GM18508 (cell line): ENCODE measurements around the gene SBNO2.
"Not testable (repeated sequence)": the region's sequence is repeated elsewhere in the genome, so short reads cannot be mapped to it uniquely, and the experiment has no call there.

Experiments
- ATAC-seq: cut with Tn5 transposase; IDR thresholded peaks from one replicate; pipeline ENCODE4 v1.9.1; 2021; ENCODE audit warnings: moderate number of reproducible peaks; ENCODE audit not compliant: insufficient read depth, unreplicated experiment

The SBNO2 gene

DNA sequence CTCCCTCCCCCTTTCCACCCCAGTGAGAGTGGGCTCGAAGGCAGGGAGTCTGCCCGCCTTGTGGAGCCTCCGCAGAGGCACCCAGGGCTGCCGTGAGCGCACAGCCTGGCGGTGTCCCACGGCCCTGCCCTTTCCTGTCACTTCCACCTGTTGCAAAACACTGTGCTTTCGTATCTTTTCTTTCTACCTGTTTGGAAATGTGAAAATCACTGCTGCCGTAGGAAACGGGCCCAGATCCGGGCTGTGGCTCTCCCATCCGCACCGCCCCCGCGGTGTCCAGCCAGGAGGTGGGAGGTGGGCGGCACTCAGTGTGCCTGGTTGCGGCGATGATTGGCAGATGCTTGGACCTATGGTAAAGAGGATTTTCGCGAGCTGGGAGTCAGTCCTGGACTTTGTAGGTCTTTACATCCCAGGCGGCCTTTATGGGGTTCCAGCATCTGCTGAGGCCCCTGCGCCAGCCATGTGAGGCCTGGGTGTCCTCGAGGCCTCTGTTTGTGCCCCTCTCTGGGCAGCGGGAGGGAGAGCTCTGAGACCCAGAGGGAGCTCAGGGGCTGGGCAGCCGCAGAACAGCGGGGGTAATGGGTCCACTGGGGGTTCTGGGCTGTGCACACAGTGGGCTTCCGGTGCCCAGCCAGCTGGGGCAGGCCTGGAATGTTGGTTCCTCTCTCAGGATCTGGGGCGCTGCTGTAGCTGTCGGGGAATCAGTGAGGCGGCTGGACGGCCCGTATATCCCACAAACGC lies 37.6 kb upstream of the SBNO2 start:
- ATAC-seq = no peak

DNA sequence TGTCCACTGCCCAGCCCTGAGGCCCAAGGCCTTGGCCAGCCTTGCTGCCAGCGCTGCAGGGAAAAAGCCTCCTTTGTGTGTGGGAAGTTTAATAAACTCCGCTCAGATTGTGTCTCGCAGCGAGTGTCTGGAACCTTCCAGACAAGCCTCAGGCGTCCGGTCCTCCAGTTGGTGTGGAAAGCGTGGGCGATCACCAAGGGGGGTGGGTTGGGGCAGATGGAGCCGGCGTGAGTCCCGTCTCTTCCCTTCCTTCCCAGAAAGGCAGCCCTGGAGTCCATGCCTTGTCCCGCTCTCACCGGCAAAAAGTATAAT lies 36.1 kb upstream of the SBNO2 start:
- no peak for ATAC-seq

DNA sequence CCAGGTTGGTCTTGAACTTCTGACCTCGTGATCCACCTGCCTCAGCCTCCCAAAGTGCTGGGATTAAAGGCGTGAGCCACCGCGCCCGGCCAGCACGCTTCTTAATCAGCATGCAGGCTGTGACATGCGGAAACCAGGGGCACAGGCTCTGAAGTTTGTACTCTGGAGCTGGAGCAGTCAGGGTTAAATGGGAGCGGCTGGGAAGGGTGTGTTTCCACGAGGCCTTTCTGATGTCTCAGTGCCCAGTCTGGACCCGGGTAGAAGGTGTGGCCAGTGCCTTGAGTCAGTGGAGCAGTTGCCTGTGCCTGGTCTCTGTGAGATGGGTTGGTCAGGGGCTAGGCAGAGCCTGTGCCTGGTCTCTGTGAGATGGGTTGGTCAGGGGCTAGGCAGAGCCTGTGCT lies 34.8 kb upstream of the SBNO2 start:
- not testable (repeated sequence) for ATAC-seq

DNA sequence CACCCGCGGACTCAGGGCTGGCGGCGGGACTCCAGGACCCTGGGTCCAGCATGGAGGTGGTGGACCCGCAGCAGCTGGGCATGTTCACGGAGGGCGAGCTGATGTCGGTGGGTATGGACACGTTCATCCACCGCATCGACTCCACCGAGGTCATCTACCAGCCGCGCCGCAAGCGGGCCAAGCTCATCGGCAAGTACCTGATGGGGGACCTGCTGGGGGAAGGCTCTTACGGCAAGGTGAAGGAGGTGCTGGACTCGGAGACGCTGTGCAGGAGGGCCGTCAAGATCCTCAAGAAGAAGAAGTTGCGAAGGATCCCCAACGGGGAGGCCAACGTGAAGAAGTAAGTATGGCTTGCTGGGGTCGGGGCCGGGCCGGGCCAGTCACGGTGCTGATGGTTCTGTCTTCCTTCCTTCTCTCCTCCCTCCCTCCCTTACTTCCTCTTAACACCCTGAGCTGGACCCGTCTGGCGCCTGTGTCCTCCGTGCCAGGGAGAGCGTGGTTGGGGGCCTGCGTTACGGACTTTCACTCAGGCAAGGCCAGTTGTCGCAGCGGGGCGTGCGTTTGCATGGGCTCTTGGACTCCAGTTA lies 32.9 kb upstream of the SBNO2 start:
- ATAC-seq = no peak

DNA sequence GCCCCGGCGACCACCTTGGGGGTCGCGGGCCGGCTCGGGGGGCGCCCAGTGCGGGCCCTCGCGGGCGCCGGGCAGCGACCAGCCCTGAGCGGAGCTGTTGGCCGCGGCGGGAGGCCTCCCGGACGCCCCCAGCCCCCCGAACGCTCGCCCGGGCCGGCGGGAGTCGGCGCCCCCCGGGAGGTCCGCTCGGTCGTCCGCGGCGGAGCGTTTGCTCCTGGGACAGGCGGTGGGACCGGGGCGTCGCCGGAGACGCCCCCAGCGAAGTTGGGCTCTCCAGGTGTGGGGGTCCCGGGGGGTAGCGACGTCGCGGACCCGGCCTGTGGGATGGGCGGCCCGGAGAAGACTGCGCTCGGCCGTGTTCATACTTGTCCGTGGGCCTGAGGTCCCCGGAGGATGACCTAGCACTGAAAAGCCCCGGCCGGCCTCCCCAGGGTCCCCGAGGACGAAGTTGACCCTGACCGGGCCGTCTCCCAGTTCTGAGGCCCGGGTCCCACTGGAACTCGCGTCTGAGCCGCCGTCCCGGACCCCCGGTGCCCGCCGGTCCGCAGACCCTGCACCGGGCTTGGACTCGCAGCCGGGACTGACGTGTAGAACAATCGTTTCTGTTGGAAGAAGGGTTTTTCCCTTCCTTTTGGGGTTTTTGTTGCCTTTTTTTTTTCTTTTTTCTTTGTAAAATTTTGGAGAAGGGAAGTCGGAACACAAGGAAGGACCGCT lies 32.2 kb upstream of the SBNO2 start:
- no peak for ATAC-seq

DNA sequence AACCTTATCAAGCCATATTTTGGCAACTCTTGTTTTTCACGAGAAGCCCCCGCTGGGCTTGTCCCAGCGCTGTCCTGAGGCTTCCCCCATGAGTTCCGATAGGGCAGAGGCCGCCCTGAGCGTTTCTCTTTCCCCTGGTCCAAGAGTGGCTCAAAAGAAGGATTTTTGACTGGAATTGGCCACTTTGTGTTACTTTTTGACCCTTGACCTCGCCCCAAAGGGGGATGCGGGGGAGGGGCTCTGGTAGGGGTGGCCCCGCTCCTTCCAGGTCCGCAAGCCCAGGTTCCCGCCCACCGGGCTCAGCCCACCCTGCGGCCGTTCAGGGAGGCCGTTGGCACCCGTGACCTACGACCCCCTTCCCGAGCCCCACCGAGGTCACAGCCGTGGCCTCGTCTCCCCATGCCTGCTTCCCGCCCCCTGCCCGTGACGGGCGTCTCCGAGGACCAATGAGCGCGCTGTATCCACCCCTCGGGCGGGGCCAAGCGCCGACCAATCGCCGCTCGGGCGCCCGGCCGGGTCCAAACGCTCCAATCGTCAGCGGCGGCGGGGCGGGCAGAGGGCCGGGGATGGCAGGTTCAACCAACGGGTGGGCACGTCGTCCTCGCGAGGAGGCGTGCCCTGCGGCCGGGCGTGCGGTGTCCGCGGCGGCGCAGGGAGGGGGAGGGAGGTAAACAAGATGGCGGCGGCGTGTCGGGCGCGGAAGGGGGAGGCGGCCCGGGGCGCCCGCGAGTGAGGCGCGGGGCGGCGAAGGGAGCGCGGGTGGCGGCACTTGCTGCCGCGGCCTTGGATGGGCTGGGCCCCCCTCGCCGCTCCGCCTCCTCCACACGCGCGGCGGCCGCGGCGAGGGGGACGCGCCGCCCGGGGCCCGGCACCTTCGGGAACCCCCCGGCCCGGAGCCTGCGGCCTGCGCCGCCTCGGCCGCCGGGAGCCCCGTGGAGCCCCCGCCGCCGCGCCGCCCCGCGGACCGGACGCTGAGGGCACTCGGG lies 31.3 kb upstream of the SBNO2 start, which contains the start of gene STK11:
Gene STK11, plus strand, starts transcription at position 665 of the 986 bp plus-strand sequence. CDS start 1,136 bp downstream, outside the sequence.
- ATAC-seq = peak; percentile 53

DNA sequence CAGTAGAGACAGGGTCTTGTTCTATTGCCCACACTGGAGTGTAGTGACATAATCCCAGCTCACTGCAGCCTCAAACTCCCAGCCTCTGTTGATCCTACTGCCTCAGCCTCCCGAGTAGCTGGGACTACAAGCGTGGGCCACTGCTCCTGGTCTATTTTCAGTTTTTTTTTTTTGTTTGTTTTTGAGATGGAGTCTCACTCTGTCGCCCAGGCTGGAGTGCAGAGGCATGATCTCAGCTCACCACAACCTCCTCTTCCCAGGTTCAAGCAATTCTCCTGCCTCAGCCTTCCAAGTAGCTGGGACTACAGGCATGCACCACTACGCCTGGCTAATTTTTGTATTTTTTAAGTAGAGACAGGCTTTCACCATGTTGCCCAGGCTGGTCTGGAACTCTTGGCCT lies 26.5 kb upstream of the SBNO2 start:
- ATAC-seq = not testable (repeated sequence)

DNA sequence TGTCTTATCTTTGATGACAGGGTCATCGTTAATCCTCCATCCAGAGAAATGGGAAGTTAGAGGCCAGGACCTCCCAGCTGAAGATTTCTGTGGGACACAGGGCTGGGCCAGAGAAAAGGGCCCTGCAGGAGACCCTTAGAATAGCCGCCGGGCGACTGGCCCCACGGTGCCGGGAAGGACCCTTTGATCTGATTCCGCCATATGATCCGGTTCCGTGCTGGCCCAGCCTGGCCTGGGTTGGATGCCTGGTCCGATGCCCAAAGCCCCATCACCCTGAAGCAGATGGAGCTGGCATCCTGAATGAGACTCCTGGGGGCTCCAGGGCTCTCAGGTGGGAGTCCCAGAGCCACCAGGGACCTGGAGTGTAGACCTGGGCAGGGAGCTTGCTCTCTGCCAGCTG lies 25.5 kb upstream of the SBNO2 start:
- no peak for ATAC-seq

DNA sequence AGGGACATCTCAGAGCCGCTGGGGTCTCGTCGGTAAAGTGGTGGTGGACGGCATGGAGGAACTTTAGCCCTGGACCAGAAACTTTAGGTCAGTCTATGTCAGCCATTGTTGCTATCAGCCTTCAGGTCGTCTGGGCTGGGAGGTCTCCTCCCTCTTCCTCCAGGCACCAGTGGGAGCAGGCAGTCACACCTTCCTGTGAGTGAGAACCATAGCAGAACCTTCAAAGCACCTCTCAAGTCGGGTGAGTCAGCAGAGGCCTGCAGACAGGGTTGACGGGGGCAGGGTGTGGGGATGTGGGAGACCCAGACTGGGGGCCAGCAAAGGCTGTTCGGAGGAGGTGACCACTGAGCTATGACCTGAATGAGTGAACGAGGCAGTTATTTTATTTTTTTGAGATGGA lies 15.4 kb upstream of the SBNO2 start:
- no peak for ATAC-seq

DNA sequence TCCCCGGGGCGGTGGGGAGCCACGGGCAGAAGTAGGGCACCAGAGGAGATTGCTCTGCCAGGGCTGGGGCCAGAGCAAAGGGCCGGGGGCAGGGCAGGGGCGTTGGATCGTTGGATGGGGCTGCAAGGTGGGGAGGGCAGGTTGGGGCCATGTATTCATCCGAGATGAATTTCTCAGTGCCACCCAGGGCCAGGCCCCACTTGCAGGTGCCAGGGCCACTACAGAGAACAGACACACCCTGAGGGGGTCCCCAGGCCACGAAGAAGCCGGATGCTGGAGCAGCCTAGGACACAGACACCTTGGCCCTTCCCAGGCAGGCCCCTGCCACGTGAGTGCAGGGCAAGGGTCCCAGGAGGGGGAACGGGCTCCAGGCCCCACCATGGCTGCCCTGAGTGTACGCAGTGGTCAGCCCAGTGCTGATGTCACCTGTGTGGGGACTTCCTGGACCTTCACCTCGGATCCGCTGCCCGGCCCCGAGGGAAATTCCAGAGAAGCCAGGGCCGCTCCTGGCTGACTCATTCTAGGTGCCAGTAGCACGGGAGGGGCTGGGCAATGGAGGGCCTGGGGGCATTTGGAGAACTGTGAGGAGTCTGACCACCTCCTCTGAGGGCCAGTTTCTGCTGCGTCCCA lies 9.6 kb upstream of the SBNO2 start:
- ATAC-seq = no peak

DNA sequence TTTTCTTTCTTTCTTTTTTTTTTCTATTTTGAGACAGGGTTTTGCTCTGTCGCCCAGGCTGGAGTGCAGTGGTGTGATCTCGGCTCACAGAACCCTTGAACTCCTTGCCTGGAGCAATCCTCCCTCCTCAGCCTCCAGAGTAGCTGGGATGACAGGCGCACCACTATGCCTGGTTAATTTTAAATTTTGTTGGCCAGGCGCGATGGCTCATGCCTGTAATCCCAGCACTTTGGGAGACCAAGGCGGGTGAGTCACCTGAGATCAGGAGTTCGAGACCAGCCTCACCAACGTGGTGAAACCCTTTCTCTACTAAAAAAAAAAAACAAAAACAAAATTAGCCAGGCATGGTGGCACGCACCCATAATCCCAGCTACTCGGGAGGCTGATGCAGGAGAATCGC lies 8.7 kb upstream of the SBNO2 start:
- ATAC-seq = no peak

DNA sequence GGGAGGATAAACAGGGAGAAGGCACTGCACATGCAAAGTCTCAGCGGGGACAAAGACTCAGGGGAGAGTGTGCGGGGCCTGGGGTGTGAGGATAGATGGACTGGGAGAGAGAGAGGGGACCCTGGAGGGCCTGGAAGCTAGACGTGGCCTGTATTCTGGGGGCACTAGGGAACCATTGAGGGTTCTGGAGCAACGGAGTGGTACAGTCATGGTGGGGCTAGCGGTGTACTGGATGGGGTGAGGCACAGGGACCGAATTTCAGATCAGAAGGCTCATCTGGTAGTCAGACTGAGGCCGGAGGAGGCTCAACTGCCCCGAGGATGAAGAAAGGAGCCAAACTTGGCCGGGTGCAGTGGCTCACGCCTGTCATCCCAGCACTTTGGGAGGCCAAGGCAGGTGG lies 8.0 kb upstream of the SBNO2 start:
- ATAC-seq = no peak

DNA sequence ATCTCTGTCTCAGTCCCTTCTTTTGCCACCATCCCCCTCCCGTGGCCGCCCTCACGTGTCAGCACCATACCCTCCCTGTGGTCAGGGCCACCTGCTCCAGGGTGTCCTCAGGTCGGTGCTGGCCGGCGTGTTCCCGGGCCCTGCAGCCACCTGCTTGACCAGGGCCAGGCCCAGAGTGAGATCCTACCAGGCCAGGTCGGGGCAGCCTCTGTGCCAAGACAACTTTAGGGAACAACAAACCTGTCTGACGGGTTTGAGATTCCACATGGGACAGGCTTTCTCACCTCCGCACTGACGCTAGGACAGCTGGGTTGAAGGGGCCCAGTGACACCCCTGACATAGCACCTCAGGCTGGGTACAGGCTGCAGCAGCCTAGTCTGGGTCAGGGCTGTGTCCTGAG lies 7.5 kb upstream of the SBNO2 start:
- ATAC-seq = no peak

DNA sequence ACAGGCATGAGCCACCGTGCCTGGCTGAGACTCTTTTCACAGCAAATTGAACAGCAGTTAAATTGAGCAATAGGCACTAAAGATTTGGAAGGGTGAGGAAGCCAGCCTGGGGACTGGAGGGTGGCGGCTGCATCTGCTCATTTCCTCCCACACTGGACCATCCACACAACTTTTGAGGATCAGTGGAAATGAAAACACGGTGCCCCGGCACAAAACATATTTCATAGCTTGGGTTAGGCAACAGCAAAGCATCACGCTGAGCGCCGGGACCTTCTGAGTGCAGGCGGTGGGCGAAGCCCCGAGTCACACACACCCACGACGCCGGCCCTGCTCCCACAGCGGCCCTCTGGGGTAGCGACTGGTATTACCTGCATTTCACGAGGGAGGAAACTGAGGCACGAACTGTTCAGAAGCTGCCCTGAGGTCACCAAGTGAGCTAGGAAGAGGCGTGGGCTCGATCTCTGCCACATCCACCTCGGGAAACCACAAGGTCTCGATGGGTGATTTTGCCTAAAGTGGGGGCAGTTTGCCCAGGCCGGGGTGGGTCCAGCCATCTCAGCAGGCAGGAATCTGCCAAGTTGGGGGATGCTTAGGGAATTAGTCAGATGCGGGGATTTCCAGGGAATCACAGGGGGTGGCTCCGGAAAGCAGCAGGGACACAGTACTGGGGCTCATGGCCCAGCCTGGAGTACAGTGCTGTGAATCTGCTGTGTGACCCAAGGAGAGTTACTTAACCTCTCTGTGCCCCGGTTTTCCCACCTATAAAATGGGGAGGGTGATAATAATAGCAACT lies 3.5 kb upstream of the SBNO2 start:
- no peak for ATAC-seq

DNA sequence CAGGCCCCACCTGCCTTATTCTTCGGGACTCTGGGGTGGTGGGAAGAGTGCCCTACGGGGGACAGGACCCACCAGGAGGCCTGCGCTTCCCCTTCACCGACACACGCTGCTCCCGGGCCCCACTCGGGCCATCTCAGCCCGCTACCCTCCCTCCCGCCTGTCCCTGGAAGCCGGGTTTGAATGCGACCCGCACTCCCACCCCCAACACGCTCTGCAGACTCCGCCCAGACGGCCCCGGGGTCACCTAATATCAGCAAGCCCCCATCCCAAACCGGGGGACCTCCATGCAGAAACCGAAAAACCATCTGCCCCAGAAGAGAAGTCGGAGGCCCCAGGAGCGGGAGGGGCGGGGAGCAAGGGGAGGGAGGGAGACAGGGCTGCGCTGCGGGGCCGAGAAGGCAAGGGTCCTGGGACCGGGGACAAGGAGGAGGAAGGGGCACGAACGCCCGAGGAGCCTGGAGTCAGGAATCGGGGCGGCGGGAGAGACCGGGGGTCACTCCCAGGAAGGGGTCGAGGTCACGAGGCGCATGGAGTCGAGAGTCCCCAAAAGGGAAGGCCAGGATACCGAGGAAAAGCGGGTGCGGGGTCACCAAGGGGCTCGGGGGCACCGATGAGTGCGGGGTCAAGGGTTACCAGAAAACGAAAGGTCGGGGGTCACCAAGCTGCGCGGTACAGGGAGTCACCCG lies 766 bp downstream of the SBNO2 start:
- ATAC-seq = no peak

DNA sequence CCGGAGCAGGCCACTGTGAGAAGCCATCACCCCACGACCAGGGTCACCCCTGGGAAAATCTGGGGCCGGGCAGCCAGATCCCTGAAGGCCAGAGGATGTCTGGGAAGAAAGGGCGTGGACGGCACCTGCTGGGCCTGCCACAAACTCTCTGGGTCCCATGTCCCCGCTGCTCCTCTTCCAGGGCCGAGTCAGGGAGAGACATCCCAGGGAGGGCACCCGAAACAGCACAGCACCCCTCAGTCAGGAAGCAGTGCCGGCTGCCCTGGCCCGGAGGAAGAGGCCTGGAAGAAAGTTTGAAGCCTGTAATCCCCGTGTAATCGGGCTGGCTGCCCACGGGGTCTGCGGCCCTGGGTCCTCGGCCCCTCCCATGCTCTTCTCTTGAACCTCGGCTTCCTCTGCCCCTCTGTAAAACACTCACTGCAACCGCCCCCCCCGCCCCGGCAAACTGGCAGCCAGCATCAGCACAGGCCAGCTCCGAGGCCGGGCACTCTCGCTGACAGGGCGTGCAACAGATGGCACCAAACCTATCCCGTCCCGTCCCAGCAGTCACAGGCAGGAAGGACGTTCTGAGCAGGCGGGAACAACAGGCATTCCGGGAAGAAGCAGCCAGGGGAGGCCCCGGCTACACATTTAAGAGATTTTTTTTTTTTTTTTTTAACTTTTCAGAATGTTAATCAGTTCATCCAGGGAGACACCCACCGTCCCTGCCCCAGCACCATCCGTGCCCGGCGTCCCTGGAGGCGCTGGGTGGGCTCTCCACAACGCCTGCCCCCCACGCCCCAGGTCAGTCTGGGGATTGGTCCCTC lies 1.5 kb downstream of the SBNO2 start:
- no peak for ATAC-seq

DNA sequence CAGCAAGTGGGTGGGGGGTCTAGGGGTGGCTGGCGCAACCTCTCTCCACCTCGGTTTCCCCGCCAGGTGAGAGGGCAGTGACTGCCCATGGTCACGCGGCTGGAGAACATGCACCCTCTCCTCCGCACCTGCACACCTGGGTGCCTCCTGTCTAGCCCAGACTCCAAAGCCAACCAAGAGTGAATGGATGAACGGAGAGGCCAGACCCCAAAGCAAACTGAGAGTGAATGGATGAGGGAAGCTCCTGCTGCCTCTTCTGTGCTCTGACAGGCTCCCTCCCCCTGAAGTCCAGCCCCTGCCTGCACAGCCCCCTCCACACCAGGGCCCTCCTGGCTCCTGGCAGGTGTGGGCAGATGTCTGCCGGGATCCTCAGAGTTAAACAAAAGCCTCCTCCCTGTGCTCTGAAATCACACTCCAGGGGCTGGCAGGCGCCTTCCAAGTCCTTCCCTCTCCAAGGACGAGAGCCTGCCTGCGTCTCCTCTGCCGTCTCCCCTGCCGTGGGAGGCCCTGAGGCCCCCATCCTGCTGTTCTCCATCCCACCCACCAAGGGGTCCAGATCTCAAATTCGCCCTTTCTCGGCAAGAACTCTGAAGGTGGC lies 2.2 kb downstream of the SBNO2 start:
- ATAC-seq = no peak
